Measurements from ENCODE around the gene MIDN. TPM values are rescaled to one million over a fixed set of nuclear protein-coding genes. Genes with fewer than 3 reads are reported as not detected.

The MIDN gene
- total and polyA plus RNA-seq, 2 experiments from 2014 or later = 30.1 to 98.4 TPM

DNA sequence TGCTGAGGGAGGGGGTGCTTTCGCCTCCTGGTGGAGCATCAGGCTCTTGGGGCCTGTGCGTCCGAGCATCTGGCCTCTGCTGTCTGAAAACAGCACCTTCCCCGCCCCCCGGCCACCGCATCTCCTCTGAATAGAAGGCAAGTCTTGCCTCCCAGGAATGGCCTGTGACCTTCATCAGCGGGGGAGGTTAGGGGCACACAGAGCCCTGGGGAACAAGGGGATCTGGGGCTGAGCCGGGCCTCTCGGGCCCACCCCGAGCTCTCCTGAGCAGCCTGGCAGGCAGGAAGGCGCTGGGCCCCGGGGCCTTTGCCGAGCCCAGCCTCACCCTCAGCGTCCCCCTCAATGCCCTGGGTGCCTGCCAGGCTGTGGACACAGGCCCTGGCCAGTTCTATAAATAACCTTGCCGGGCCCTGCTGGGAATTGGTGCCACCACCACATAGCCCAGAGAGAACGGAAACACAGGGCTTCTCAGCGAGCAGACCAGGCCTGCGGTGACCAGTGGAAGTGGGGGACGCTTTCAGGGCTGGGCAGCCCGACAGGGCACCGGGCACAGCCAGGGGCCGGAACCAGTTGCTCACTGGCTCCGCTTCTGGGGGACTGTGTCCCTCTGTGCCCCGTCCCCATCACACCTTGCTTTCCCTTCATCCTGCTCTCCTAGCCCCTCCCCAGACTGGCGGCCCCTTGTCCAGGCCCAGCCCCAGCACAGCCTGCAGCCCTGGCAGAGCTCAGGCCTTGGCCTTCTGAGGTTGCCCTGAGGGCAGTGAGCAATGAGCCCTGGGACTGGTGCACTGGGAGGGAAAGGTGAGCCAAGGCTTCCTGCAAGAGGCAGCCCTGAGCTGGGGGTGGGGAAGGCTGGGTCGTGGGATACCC, 33.3 kb upstream of the MIDN start:
- 91% methylated on average over 25 of the region's 26 CpGs for WGBS (ENCODE audit: low lambda C conversion rate, missing lambda C conversion rate)
- Histone ChIP-seq H3K79me2 (peaks cover 95% of the 10 kb centered on the region), H3K4me1 (ENCODE audit: insufficient read depth) (peaks cover 12% of the 10 kb centered on the region), H4K20me1 (ENCODE audit: insufficient read depth, poor library complexity, severe bottlenecking) (peaks cover 58% of the 10 kb centered on the region), H3K27me3 (no peaks in the 10 kb centered on the region), H3K9me3 (ENCODE audit: low read depth) (no peaks in the 10 kb centered on the region), H3K27ac (no peak overlapping the region), H3K9me2 (replicated peaks; ENCODE audit: insufficient read depth) (no peaks in the 10 kb centered on the region), H3K36me3 (replicated peaks; ENCODE audit: insufficient read depth, low read depth) (no peaks in the 10 kb centered on the region), H3K4me3 (no peak overlapping the region), H2AFZ (no peak overlapping the region), H3K4me2 (no peak overlapping the region)
- TF ChIP-seq EZH2phosphoT487 (IDR thresholded peaks at IDR 0.05; ENCODE audit: low read depth, severe bottlenecking, unreplicated experiment) (no peak), EZH2 (IDR thresholded peaks at IDR 0.05; ENCODE audit: borderline replicate concordance) (no peak)
- TF ChIP-seq, protein P1, sequence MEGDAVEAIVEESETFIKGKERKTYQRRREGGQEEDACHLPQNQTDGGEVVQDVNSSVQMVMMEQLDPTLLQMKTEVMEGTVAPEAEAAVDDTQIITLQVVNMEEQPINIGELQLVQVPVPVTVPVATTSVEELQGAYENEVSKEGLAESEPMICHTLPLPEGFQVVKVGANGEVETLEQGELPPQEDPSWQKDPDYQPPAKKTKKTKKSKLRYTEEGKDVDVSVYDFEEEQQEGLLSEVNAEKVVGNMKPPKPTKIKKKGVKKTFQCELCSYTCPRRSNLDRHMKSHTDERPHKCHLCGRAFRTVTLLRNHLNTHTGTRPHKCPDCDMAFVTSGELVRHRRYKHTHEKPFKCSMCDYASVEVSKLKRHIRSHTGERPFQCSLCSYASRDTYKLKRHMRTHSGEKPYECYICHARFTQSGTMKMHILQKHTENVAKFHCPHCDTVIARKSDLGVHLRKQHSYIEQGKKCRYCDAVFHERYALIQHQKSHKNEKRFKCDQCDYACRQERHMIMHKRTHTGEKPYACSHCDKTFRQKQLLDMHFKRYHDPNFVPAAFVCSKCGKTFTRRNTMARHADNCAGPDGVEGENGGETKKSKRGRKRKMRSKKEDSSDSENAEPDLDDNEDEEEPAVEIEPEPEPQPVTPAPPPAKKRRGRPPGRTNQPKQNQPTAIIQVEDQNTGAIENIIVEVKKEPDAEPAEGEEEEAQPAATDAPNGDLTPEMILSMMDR (IDR thresholded peaks at IDR 0.05; ENCODE audit: poor library complexity) = no peak
- no peak for DNase-seq (ENCODE audit: low spot score)

DNA sequence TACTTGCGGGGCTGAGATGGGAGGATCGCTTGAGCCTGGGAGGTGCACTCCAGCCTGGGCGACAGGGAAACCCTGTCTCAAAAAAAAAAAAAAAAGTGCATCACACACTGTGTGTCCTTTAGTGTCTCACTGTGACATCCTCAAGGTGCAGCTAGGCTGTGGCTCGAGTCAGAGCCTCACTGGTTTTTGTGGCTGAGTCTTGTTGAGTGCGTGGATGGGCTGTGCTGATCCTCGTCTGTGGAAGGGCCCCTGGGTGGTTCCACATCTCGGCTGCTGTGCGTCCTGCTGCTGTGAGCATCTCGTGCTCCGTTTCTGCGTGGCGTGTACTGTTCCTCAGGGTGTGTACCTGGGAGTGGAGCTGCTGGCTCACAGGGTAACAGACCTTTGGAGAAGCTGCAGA, 31.6 kb upstream of the MIDN start:
- H4K20me1 ChIP-seq (ENCODE audit: insufficient read depth, poor library complexity, severe bottlenecking) = peaks cover 51% of the 10 kb centered on the region
- no peak overlapping the region for H2AFZ ChIP-seq
- H3K36me3 ChIP-seq (replicated peaks; ENCODE audit: insufficient read depth, low read depth) = no peaks in the 10 kb centered on the region
- WGBS (ENCODE audit: low lambda C conversion rate, missing lambda C conversion rate) = 92% methylated on average over 12 of the region's 12 CpGs
- no peaks in the 10 kb centered on the region for H3K9me2 ChIP-seq (replicated peaks; ENCODE audit: insufficient read depth)
- no peaks in the 10 kb centered on the region for H3K9me3 ChIP-seq (ENCODE audit: low read depth)
- no peaks in the 10 kb centered on the region for H3K27me3 ChIP-seq
- H3K79me2 ChIP-seq = peaks cover 86% of the 10 kb centered on the region
- H3K4me1 ChIP-seq (ENCODE audit: insufficient read depth) = peaks cover 12% of the 10 kb centered on the region
- TF ChIP-seq EZH2phosphoT487 (IDR thresholded peaks at IDR 0.05; ENCODE audit: low read depth, severe bottlenecking, unreplicated experiment) = no peak
- H3K4me2 ChIP-seq = no peak overlapping the region
- no peak overlapping the region for H3K27ac ChIP-seq
- no peak for DNase-seq (ENCODE audit: low spot score)
- H3K4me3 ChIP-seq = no peak overlapping the region

DNA sequence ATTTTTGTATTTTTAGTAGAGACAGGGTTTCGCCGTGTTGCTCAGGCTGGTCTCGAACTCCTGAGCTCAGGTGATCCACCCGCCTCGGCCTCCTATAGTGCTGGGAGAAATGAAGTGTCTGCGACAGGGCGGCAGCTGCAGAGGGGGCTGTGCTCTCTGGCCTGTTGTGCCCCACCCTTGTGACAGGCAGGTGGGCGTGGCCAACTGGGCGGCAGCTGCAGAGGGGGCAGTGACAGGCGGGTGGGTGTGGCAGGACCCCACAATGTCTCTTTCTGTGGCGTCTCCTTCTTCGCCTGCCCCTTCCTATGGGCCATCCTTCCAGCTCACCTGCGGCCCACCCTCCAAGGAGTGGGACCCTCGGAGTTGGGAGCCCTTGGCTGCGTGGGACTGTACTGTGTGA, 31.0 kb upstream of the MIDN start:
- H3K27me3 ChIP-seq = no peaks in the 10 kb centered on the region
- H2AFZ ChIP-seq = no peak overlapping the region
- no peaks in the 10 kb centered on the region for H3K9me3 ChIP-seq (ENCODE audit: low read depth)
- H3K27ac ChIP-seq = no peak overlapping the region
- TF ChIP-seq, protein P1 (IDR thresholded peaks at IDR 0.05; ENCODE audit: poor library complexity) = no peak
- TF ChIP-seq EZH2 (IDR thresholded peaks at IDR 0.05; ENCODE audit: borderline replicate concordance) (no peak), EZH2phosphoT487 (IDR thresholded peaks at IDR 0.05; ENCODE audit: low read depth, severe bottlenecking, unreplicated experiment) (no peak)
- no peak overlapping the region for H3K4me2 ChIP-seq
- 89% methylated on average over 15 of the region's 15 CpGs for WGBS (ENCODE audit: low lambda C conversion rate, missing lambda C conversion rate)
- no peaks in the 10 kb centered on the region for H3K9me2 ChIP-seq (replicated peaks; ENCODE audit: insufficient read depth)
- H3K4me1 ChIP-seq (ENCODE audit: insufficient read depth) = peaks cover 12% of the 10 kb centered on the region
- no peak for DNase-seq (ENCODE audit: low spot score)
- H3K4me3 ChIP-seq = no peak overlapping the region
- H3K36me3 ChIP-seq (replicated peaks; ENCODE audit: insufficient read depth, low read depth) = no peaks in the 10 kb centered on the region
- H3K79me2 ChIP-seq = peaks cover 86% of the 10 kb centered on the region
- H4K20me1 ChIP-seq (ENCODE audit: insufficient read depth, poor library complexity, severe bottlenecking) = peaks cover 54% of the 10 kb centered on the region

DNA sequence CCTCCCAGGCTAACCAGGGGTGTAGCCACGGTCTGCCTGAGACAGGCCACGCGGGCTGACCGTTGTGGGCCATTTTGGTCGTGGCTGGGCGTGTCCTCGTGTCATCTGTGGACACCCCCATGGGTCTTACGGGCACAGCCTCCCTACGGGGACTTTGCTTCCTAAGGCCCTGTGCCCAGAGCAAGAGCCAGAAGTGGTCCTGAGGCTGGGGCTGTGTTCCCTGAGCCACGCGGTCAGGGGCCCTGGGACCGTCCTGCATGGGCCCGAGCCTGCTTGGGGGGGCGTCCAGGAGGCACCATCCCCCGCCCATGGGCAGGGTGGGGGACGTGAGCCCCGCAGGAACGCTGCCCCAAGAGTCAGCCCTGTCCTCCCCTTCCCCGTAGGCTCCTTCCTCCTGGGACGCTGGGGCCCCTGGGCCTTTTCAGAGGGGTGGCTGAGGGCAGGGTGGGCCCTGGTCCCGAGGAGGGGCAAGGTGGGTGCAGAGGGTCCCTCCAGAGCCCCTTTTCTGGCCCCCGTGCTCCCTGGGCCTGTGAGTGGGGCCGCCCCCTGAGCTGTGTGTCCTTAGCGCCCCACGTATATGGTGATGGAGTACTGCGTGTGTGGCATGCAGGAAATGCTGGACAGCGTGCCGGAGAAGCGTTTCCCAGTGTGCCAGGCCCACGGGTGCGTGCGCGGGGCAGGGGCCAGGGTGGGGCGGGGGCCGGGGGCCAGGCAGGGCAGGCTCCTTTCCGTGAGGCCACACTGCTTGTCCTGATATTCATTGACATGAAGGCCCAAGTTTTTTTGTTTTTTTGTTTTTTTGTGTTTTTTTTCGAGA, 29.4 kb upstream of the MIDN start:
- Histone ChIP-seq H3K27me3 (no peaks in the 10 kb centered on the region), H3K36me3 (replicated peaks; ENCODE audit: insufficient read depth, low read depth) (no peaks in the 10 kb centered on the region), H3K79me2 (peaks cover 76% of the 10 kb centered on the region), H3K9me2 (replicated peaks; ENCODE audit: insufficient read depth) (no peaks in the 10 kb centered on the region), H3K4me3 (no peak overlapping the region), H4K20me1 (ENCODE audit: insufficient read depth, poor library complexity, severe bottlenecking) (peaks cover 47% of the 10 kb centered on the region), H3K4me1 (ENCODE audit: insufficient read depth) (peaks cover 4% of the 10 kb centered on the region), H3K9me3 (ENCODE audit: low read depth) (no peaks in the 10 kb centered on the region), H3K27ac (no peak overlapping the region), H3K4me2 (no peak overlapping the region), H2AFZ (no peak overlapping the region)
- DNase-seq (ENCODE audit: low spot score) = no peak
- TF ChIP-seq EZH2 (IDR thresholded peaks at IDR 0.05; ENCODE audit: borderline replicate concordance) = no peak
- TF ChIP-seq, protein P1 (IDR thresholded peaks at IDR 0.05; ENCODE audit: poor library complexity) = no peak
- no peak for TF ChIP-seq EZH2phosphoT487 (IDR thresholded peaks at IDR 0.05; ENCODE audit: low read depth, severe bottlenecking, unreplicated experiment)
- WGBS (ENCODE audit: low lambda C conversion rate, missing lambda C conversion rate) = 93% methylated on average over 26 of the region's 37 CpGs

Measured in hepatocyte (in vitro differentiated cells).